CD4-positive, CD25-positive, alpha-beta regulatory T cell (primary cell): Measurements from ENCODE around the gene BCL2. TPM values are rescaled to one million over a fixed set of nuclear protein-coding genes. Genes with fewer than 3 reads are reported as not detected.
"Not testable (repeated sequence)": the region's sequence is repeated elsewhere in the genome, so short reads cannot be mapped to it uniquely, and the experiment has no call there.

Source experiments
- ATAC-seq, 2 donors: fragments of 150-1000 bp; cut with Tn5 transposase; one replicate each; pipeline ENCODE4 v1.10.0; 2021; ENCODE audit warnings: low read depth in 2 of 2, moderate number of reproducible peaks in 2 of 2, moderate library complexity in 1 of 2
- DNase-seq, 3 donors: peaks; one replicate each; pipeline versions ENCODE4 v3.0.0 to v3.0.0-alpha.2; 2012 to 2022; ENCODE audit warnings: mixed read lengths in 1 of 3
- H3K27ac ChIP-seq: one replicate; pipeline ENCODE4 v1.7.0; 2013; ENCODE audit warnings: mild to moderate bottlenecking, low read length; ENCODE audit not compliant: insufficient read depth, poor library complexity, severe bottlenecking
- H3K27me3 ChIP-seq: one replicate; pipeline ENCODE4 v1.7.0; 2013; ENCODE audit warnings: low read length; ENCODE audit not compliant: control insufficient read depth, insufficient read depth
- H3K36me3 ChIP-seq: one replicate; pipeline ENCODE4 v1.7.0; 2013; ENCODE audit warnings: mild to moderate bottlenecking, low read length, moderate library complexity; ENCODE audit not compliant: control insufficient read depth, insufficient read depth
- H3K4me1 ChIP-seq: 2 replicates; pipeline ENCODE4 v1.7.0; 2013; ENCODE audit warnings: mild to moderate bottlenecking, low read length; ENCODE audit not compliant: insufficient read depth, control insufficient read depth, poor library complexity, severe bottlenecking
- H3K4me3 ChIP-seq: one replicate; pipeline ENCODE4 v1.7.0; 2013; ENCODE audit warnings: low read depth, mild to moderate bottlenecking, low read length, moderate library complexity
- H3K9me3 ChIP-seq, 2 experiments: 1 replicate in 1 of 2; 2 replicates in 1 of 2; pipeline ENCODE4 v1.7.0; 2013; ENCODE audit warnings: low read length in 2 of 2, mild to moderate bottlenecking in 1 of 2, moderate library complexity in 1 of 2; ENCODE audit not compliant: control insufficient read depth in 2 of 2
- H3K27ac Mint-ChIP-seq, 3 donors: one replicate each; pipeline ENCODE4 v1.8.0; 2020 to 2022; ENCODE audit warnings: mild to moderate bottlenecking in 3 of 3, mixed read lengths in 3 of 3, moderate library complexity in 2 of 3
- H3K27me3 Mint-ChIP-seq: one replicate; pipeline ENCODE4 v1.8.0; 2022; ENCODE audit warnings: mild to moderate bottlenecking, mixed read lengths
- H3K36me3 Mint-ChIP-seq: one replicate; pipeline ENCODE4 v1.8.0; 2020; ENCODE audit warnings: mixed read lengths
- H3K4me1 Mint-ChIP-seq, 4 donors: one replicate each; pipeline ENCODE4 v1.8.0; 2020 to 2022; ENCODE audit warnings: mixed read lengths in 4 of 4, mild to moderate bottlenecking in 1 of 4
- H3K4me3 Mint-ChIP-seq, 4 donors: one replicate each; pipeline ENCODE4 v1.8.0; 2020 to 2022; ENCODE audit warnings: mild to moderate bottlenecking in 4 of 4, mixed read lengths in 4 of 4, moderate library complexity in 3 of 4
- H3K9me3 Mint-ChIP-seq, 7 donors: one replicate each; pipeline ENCODE4 v1.8.0; 2020 to 2022; ENCODE audit warnings: mixed read lengths in 7 of 7, mild to moderate bottlenecking in 3 of 7, moderate library complexity in 2 of 7
- polyA plus RNA-seq, 4 donors: library from polyadenylated mRNA; unstranded; fragments of 300-500 nt; fragmentation: Illumina TruSeq; gene quantifications; one replicate each; pipeline ENCODE4 v1.2.3, GENCODE V29; 2021
- total RNA-seq: library from RNA; stranded (reverse); gene quantifications from one replicate; pipeline ENCODE4 v1.2.3, GENCODE V29; 2022

Gene BCL2
- total and polyA plus RNA-seq, 5 donors from 2014 or later, result 19.1 to 125 (median 31.1) TPM

- H3K36me3 Mint-ChIP-seq, result peaks cover 13% of the 10 kb centered on the region
- Histone ChIP-seq H3K9me3 (no peaks in the 10 kb centered on the region), H3K4me1 (peaks cover 97% of the 10 kb centered on the region), H3K36me3 (no peaks in the 10 kb centered on the region), H3K27ac (peak overlapping the region; percentile 75), H3K4me3 (peak overlapping the region; percentile 73), H3K27me3 (no peaks in the 10 kb centered on the region)
- no peak for ATAC-seq
- H3K4me3 Mint-ChIP-seq, result peak overlapping the region; percentile 80 to 97 (median 90)
- no peaks in the 10 kb centered on the region for H3K27me3 Mint-ChIP-seq
- DNase-seq, result peak in 1 of 3 donors; percentile 74
- H3K9me3 Mint-ChIP-seq, result no peaks in the 10 kb centered on the region
- peak overlapping the region; percentile 92 to 97 (median 96) for H3K27ac Mint-ChIP-seq
- peaks cover 49 to 95% (median 78%) of the 10 kb centered on the region in 4 donors for H3K4me1 Mint-ChIP-seq
Observed at GRCh38 chr18:63206433-63207142, 113.0 kb downstream of the BCL2 start.

- ATAC-seq (peak; percentile 62 to 73), DNase-seq (peak in 1 of 3 donors; percentile 89)
- Histone ChIP-seq H3K36me3 (no peaks in the 10 kb centered on the region), H3K4me1 (peaks cover 94% of the 10 kb centered on the region), H3K27me3 (no peaks in the 10 kb centered on the region), H3K4me3 (peak overlapping the region; percentile 73), H3K27ac (peak overlapping the region; percentile 75), H3K9me3 (no peaks in the 10 kb centered on the region)
- Mint-ChIP-seq H3K36me3 (peaks cover 13% of the 10 kb centered on the region), H3K9me3 (no peaks in the 10 kb centered on the region), H3K27me3 (no peaks in the 10 kb centered on the region), H3K4me3 (peak overlapping the region; percentile 80 to 97 (median 90)), H3K27ac (peak overlapping the region; percentile 92 to 97 (median 96)), H3K4me1 (peaks cover 49 to 87% (median 71%) of the 10 kb centered on the region in 4 donors)
Observed at GRCh38 chr18:63205791-63206252, 113.7 kb downstream of the BCL2 start.

- H3K36me3 ChIP-seq, result no peaks in the 10 kb centered on the region
- peak overlapping the region; percentile 45 for H3K4me3 ChIP-seq
- H3K4me1 ChIP-seq, result peaks cover 84% of the 10 kb centered on the region
- peaks cover 3% of the 10 kb centered on the region for H3K36me3 Mint-ChIP-seq
- H3K9me3 ChIP-seq, result no peaks in the 10 kb centered on the region
- H3K27ac ChIP-seq, result peak overlapping the region; percentile 51
- no peaks in the 10 kb centered on the region for H3K27me3 Mint-ChIP-seq
- no peaks in the 10 kb centered on the region for H3K9me3 Mint-ChIP-seq
- H3K4me1 Mint-ChIP-seq, result peaks cover 40 to 65% (median 54%) of the 10 kb centered on the region in 4 donors
- peak overlapping the region; percentile 49 to 97 (median 82) for H3K4me3 Mint-ChIP-seq
- H3K27me3 ChIP-seq, result no peaks in the 10 kb centered on the region
- peak overlapping the region; percentile 32 to 97 (median 92) for H3K27ac Mint-ChIP-seq
- DNase-seq, result peak in 1 of 3 donors; percentile 51
- no peak for ATAC-seq
Observed at GRCh38 chr18:63203497-63203896, 116.1 kb downstream of the BCL2 start.

GRCh38 chr18:63202828-63203227 is 116.7 kb downstream of the BCL2 start:
- H3K9me3 ChIP-seq, result no peaks in the 10 kb centered on the region
- DNase-seq (no peak), ATAC-seq (no peak)
- no peaks in the 10 kb centered on the region for H3K27me3 ChIP-seq
- peaks cover 84% of the 10 kb centered on the region for H3K4me1 ChIP-seq
- H3K36me3 Mint-ChIP-seq, result peaks cover 3% of the 10 kb centered on the region
- no peaks in the 10 kb centered on the region for H3K36me3 ChIP-seq
- H3K4me1 Mint-ChIP-seq, result peaks cover 36 to 58% (median 51%) of the 10 kb centered on the region in 4 donors
- H3K4me3 Mint-ChIP-seq, result peak overlapping the region in 3 of 4 donors; percentile 25 to 97 (median 49)
- H3K27ac Mint-ChIP-seq, result peak overlapping the region; percentile 86 to 96 (median 92)
- no peaks in the 10 kb centered on the region for H3K27me3 Mint-ChIP-seq
- H3K27ac ChIP-seq, result peak overlapping the region; percentile 20
- no peak overlapping the region for H3K4me3 ChIP-seq
- no peaks in the 10 kb centered on the region for H3K9me3 Mint-ChIP-seq

GRCh38 chr18:63201456-63201855 is 118.1 kb downstream of the BCL2 start:
- peak overlapping the region in 3 of 4 donors; percentile 5 to 49 (median 27) for H3K4me3 Mint-ChIP-seq
- peaks cover 29 to 45% (median 42%) of the 10 kb centered on the region in 4 donors for H3K4me1 Mint-ChIP-seq
- H3K27me3 Mint-ChIP-seq, H3K36me3 Mint-ChIP-seq, H3K9me3 ChIP-seq, H3K36me3 ChIP-seq, H3K27me3 ChIP-seq, DNase-seq, H3K9me3 Mint-ChIP-seq, ATAC-seq, H3K4me3 ChIP-seq: not testable (repeated sequence)
- Histone ChIP-seq H3K27ac (peak overlapping the region; percentile 71), H3K4me1 (peaks cover 80% of the 10 kb centered on the region)
- peak overlapping the region in 2 of 3 donors; percentile 43 to 59 for H3K27ac Mint-ChIP-seq

GRCh38 chr18:63199743-63200241 is 119.8 kb downstream of the BCL2 start:
- Mint-ChIP-seq H3K27me3 (no peaks in the 10 kb centered on the region), H3K27ac (no peak overlapping the region), H3K4me1 (peaks cover 21 to 41% (median 29%) of the 10 kb centered on the region in 4 donors), H3K9me3 (no peaks in the 10 kb centered on the region), H3K4me3 (no peak overlapping the region), H3K36me3 (peaks cover 3% of the 10 kb centered on the region)
- Histone ChIP-seq H3K27ac (peak overlapping the region; percentile 71), H3K9me3 (no peaks in the 10 kb centered on the region), H3K36me3 (no peaks in the 10 kb centered on the region), H3K4me3 (peak overlapping the region; percentile 94), H3K4me1 (peaks cover 66% of the 10 kb centered on the region), H3K27me3 (no peaks in the 10 kb centered on the region)
- ATAC-seq (peak; percentile 88 to 92), DNase-seq (peak in 2 of 3 donors; percentile 63 to 96)

- Mint-ChIP-seq H3K4me3 (no peak overlapping the region), H3K27ac (no peak overlapping the region), H3K9me3 (no peaks in the 10 kb centered on the region), H3K27me3 (no peaks in the 10 kb centered on the region), H3K4me1 (peaks cover 18 to 36% (median 23%) of the 10 kb centered on the region in 4 donors), H3K36me3 (peaks cover 3% of the 10 kb centered on the region)
- Histone ChIP-seq H3K4me3 (peak overlapping the region; percentile 94), H3K27ac (peak overlapping the region; percentile 71), H3K27me3 (no peaks in the 10 kb centered on the region), H3K4me1 (peaks cover 59% of the 10 kb centered on the region), H3K9me3 (no peaks in the 10 kb centered on the region), H3K36me3 (no peaks in the 10 kb centered on the region)
- DNase-seq (peak in 1 of 3 donors; percentile 64), ATAC-seq (no peak)
Observed at GRCh38 chr18:63198868-63199742, 120.5 kb downstream of the BCL2 start.
